Activated naive CD4-positive, alpha-beta T cell treated with anti-CD3 and anti-CD28 coated beads for 36 hours (primary cell): ENCODE data around the gene CKM. TPM values are rescaled to one million over a fixed set of nuclear protein-coding genes. Genes with fewer than 3 reads are reported as not detected.
"Not testable (repeated sequence)": the region's sequence is repeated elsewhere in the genome, so short reads cannot be mapped to it uniquely, and the experiment has no call there.

ENCODE experiments used
- CTCF ChIA-PET: fragments of 350-600 bp; sonication (Branson Sonifier 250); formaldehyde crosslinking; loops from one replicate; lab custom pipeline; 2021; ENCODE audit warnings: antibody characterized with exemption; lab: Charles Lee
- DNase-seq: peaks from one replicate; pipeline ENCODE4 v3.0.0-alpha.2; 2020
- H3K27ac Mint-ChIP-seq: one replicate; pipeline ENCODE4 v1.8.0; 2021; ENCODE audit warnings: mild to moderate bottlenecking, mixed read lengths
- H3K27me3 Mint-ChIP-seq: one replicate; pipeline ENCODE4 v1.8.0; 2021; ENCODE audit warnings: low read depth, mixed read lengths
- H3K36me3 Mint-ChIP-seq: one replicate; pipeline ENCODE4 v1.8.0; 2021; ENCODE audit warnings: low read depth, mixed read lengths
- H3K4me1 Mint-ChIP-seq: one replicate; pipeline ENCODE4 v1.8.0; 2021; ENCODE audit warnings: low read depth, mixed read lengths
- H3K4me3 Mint-ChIP-seq: one replicate; pipeline ENCODE4 v1.8.0; 2021; ENCODE audit warnings: mild to moderate bottlenecking, moderate library complexity, mixed read lengths
- H3K9me3 Mint-ChIP-seq: one replicate; pipeline ENCODE4 v1.8.0; 2021; ENCODE audit warnings: mixed read lengths
- intact Hi-C: fragments of 100-400 bp; cut with micrococcal nuclease; formaldehyde crosslinking; loops from one replicate; pipeline ENCODE4 v1.15.1; 2023
- total RNA-seq, 2 experiments: library from RNA; stranded (reverse); gene quantifications; one replicate each; pipeline ENCODE4 v1.2.3, GENCODE V29; 2021

The CKM gene
- total RNA-seq, 2 experiments from 2014 or later: not detected

GRCh38 chr19:45327404-45328143 lies 4.9 kb upstream of the CKM start:
- DNase-seq: no peak
- intact Hi-C loops: no loop called here
- no peaks in the 10 kb centered on the region for H3K36me3 Mint-ChIP-seq

GRCh38 chr19:45324349-45324907 lies 1.8 kb upstream of the CKM start:
- Mint-ChIP-seq H3K27ac (no peak overlapping the region), H3K27me3 (peaks cover 26% of the 10 kb centered on the region), H3K4me3 (no peak overlapping the region), H3K4me1 (no peaks in the 10 kb centered on the region), H3K36me3 (no peaks in the 10 kb centered on the region), H3K9me3 (no peaks in the 10 kb centered on the region)
- DNase-seq: no peak
- CTCF ChIA-PET: no interaction called here
- intact Hi-C loops: no loop called here

More at GRCh38 chr19:45327404-45328143, 4.9 kb upstream of the CKM start:
- Mint-ChIP-seq H3K27me3 (peaks cover 18% of the 10 kb centered on the region), H3K4me3 (no peak overlapping the region), H3K4me1 (no peaks in the 10 kb centered on the region), H3K9me3 (no peaks in the 10 kb centered on the region), H3K27ac (no peak overlapping the region)
- CTCF ChIA-PET: no interaction called here

- H3K36me3 Mint-ChIP-seq: no peaks in the 10 kb centered on the region
- CTCF ChIA-PET: no interaction called here
- H3K4me3 Mint-ChIP-seq: no peak overlapping the region
- H3K27ac Mint-ChIP-seq: no peak overlapping the region
- intact Hi-C loops: no loop called here
- H3K4me1 Mint-ChIP-seq: no peaks in the 10 kb centered on the region
- H3K27me3 Mint-ChIP-seq: peaks cover 26% of the 10 kb centered on the region
- no peaks in the 10 kb centered on the region for H3K9me3 Mint-ChIP-seq
- DNase-seq: no peak
These were observed 1.0 kb upstream of the CKM start for GRCh38 chr19:45323671-45324081.

- CTCF ChIA-PET: no interaction called here
- H3K27me3 Mint-ChIP-seq: peaks cover 35% of the 10 kb centered on the region
- intact Hi-C loops: no loop called here
- no peak overlapping the region for H3K4me3 Mint-ChIP-seq
- H3K4me1 Mint-ChIP-seq: no peaks in the 10 kb centered on the region
- no peak for DNase-seq
- H3K9me3 Mint-ChIP-seq: no peaks in the 10 kb centered on the region
- H3K36me3 Mint-ChIP-seq: no peaks in the 10 kb centered on the region
- no peak overlapping the region for H3K27ac Mint-ChIP-seq
These were observed 364 bp downstream of the CKM start for GRCh38 chr19:45322311-45322710.

- H3K4me1 Mint-ChIP-seq: no peaks in the 10 kb centered on the region
- intact Hi-C loops: no loop called here
- H3K27ac Mint-ChIP-seq: no peak overlapping the region
- no peak overlapping the region for H3K4me3 Mint-ChIP-seq
- H3K36me3 Mint-ChIP-seq: no peaks in the 10 kb centered on the region
- H3K9me3 Mint-ChIP-seq: no peaks in the 10 kb centered on the region
- DNase-seq: no peak
- CTCF ChIA-PET: interaction anchor here (0.5 kb wide), 1 partner anchor 234 kb away, joined by 3 read pairs; no protein-coding TSS in a partner anchor
- peaks cover 37% of the 10 kb centered on the region for H3K27me3 Mint-ChIP-seq
These were observed 827 bp downstream of the CKM start for GRCh38 chr19:45321848-45322247.

GRCh38 chr19:45320997-45321775 lies 1.5 kb downstream of the CKM start:
- CTCF ChIA-PET: interaction anchor here (0.5 kb wide), 1 partner anchor 234 kb away, joined by 3 read pairs; no protein-coding TSS in a partner anchor

GRCh38 chr19:45315304-45315703 lies 7.4 kb downstream of the CKM start:
- Mint-ChIP-seq H3K27me3 (peaks cover 24% of the 10 kb centered on the region), H3K4me1 (no peaks in the 10 kb centered on the region)

More at GRCh38 chr19:45320997-45321775, 1.5 kb downstream of the CKM start:
- H3K4me3 Mint-ChIP-seq: no peak overlapping the region
- no peaks in the 10 kb centered on the region for H3K4me1 Mint-ChIP-seq
- intact Hi-C loops: no loop called here
- no peak for DNase-seq
- no peaks in the 10 kb centered on the region for H3K36me3 Mint-ChIP-seq
- no peaks in the 10 kb centered on the region for H3K9me3 Mint-ChIP-seq
- H3K27ac Mint-ChIP-seq: no peak overlapping the region
- peaks cover 40% of the 10 kb centered on the region for H3K27me3 Mint-ChIP-seq

GRCh38 chr19:45314708-45315245 lies 7.9 kb downstream of the CKM start:
- Mint-ChIP-seq H3K4me1 (no peaks in the 10 kb centered on the region), H3K9me3 (no peaks in the 10 kb centered on the region), H3K36me3 (no peaks in the 10 kb centered on the region), H3K27me3 (peaks cover 24% of the 10 kb centered on the region), H3K4me3 (no peak overlapping the region), H3K27ac (no peak overlapping the region)
- intact Hi-C loops: no loop called here
- CTCF ChIA-PET: no interaction called here
- no peak for DNase-seq

More at GRCh38 chr19:45315304-45315703, 7.4 kb downstream of the CKM start:
- no peaks in the 10 kb centered on the region for H3K36me3 Mint-ChIP-seq
- intact Hi-C loops: no loop called here
- CTCF ChIA-PET: no interaction called here
- no peak for DNase-seq
- no peak overlapping the region for H3K4me3 Mint-ChIP-seq
- no peak overlapping the region for H3K27ac Mint-ChIP-seq
- no peaks in the 10 kb centered on the region for H3K9me3 Mint-ChIP-seq

- H3K4me3 Mint-ChIP-seq, H3K9me3 Mint-ChIP-seq, intact Hi-C loops, H3K27ac Mint-ChIP-seq, CTCF ChIA-PET, DNase-seq, H3K36me3 Mint-ChIP-seq, H3K4me1 Mint-ChIP-seq: not testable (repeated sequence)
- H3K27me3 Mint-ChIP-seq: peaks cover 15% of the 10 kb centered on the region
These were observed 10.4 kb downstream of the CKM start for GRCh38 chr19:45312285-45312684.

GRCh38 chr19:45311621-45312020 lies 11.1 kb downstream of the CKM start:
- Mint-ChIP-seq H3K27me3 (peaks cover 10% of the 10 kb centered on the region), H3K36me3 (no peaks in the 10 kb centered on the region), H3K4me3 (no peak overlapping the region), H3K9me3 (no peaks in the 10 kb centered on the region), H3K4me1 (no peaks in the 10 kb centered on the region), H3K27ac (no peak overlapping the region)
- CTCF ChIA-PET: no interaction called here
- intact Hi-C loops: no loop called here
- DNase-seq: no peak

GRCh38 chr19:45309322-45309721 lies 13.4 kb downstream of the CKM start:
- H3K36me3 Mint-ChIP-seq, DNase-seq, H3K4me3 Mint-ChIP-seq, intact Hi-C loops, H3K9me3 Mint-ChIP-seq, H3K27me3 Mint-ChIP-seq, H3K27ac Mint-ChIP-seq, CTCF ChIA-PET, H3K4me1 Mint-ChIP-seq: not testable (repeated sequence)

GRCh38 chr19:45307361-45307760 lies 15.3 kb downstream of the CKM start:
- no peak for DNase-seq
- Mint-ChIP-seq H3K27ac (no peak overlapping the region), H3K4me3 (no peak overlapping the region), H3K27me3 (peaks cover 5% of the 10 kb centered on the region), H3K4me1 (no peaks in the 10 kb centered on the region), H3K9me3 (peaks cover 4% of the 10 kb centered on the region), H3K36me3 (no peaks in the 10 kb centered on the region)
- CTCF ChIA-PET: interaction anchor here (0.6 kb wide), 1 partner anchor 1776 kb away, joined by 5 read pairs; no protein-coding TSS in a partner anchor
- intact Hi-C loops: no loop called here
